PC-9 (cell line): ENCODE results near the gene COL18A1. TPM values are rescaled to one million over a fixed set of nuclear protein-coding genes. Genes with fewer than 3 reads are reported as not detected.

Experiments used
- BruUV-seq: library from RNA; stranded (reverse); fragments of 400-500 nt; replicated peaks from 2 replicates; lab custom pipeline; 2021; lab: Mats Ljungman, UMichigan
- CTCF ChIA-PET: fragments of 300-600 bp; sonication (Branson Sonifier 250); formaldehyde crosslinking; loops from one replicate; lab custom pipeline; 2022; ENCODE audit warnings: antibody characterized with exemption; lab: Charles Lee
- POLR2A ChIA-PET: fragments of 300-600 bp; sonication (Branson Sonifier 250); formaldehyde crosslinking; loops from one replicate; lab custom pipeline; 2022; ENCODE audit warnings: antibody characterized with exemption; ENCODE audit not compliant: unreplicated experiment; lab: Charles Lee
- DNase-seq, 2 experiments: peaks; one replicate each; pipeline versions ENCODE4 v3.0.0 to v3.0.0-alpha.2; 2015 to 2022; ENCODE audit warnings: mixed read lengths in 1 of 2
- H2AFZ ChIP-seq: fragments of 200-600 bp; sonication (generic); 2 replicates; pipeline ENCODE4 v1.8.1; 2017; ENCODE audit warnings: antibody characterized with exemption
- H3F3A ChIP-seq: fragments of 200-600 bp; sonication (generic); 2 replicates; pipeline ENCODE4 v1.8.1; 2017; ENCODE audit warnings: antibody characterized with exemption, mild to moderate bottlenecking, low read depth; ENCODE audit not compliant: insufficient read depth
- H3K27ac ChIP-seq: fragments of 200-600 bp; sonication (generic); 2 replicates; pipeline ENCODE4 v1.6.1; 2016; ENCODE audit warnings: mixed run types
- H3K27me3 ChIP-seq: fragments of 200-600 bp; sonication (generic); 2 replicates; pipeline ENCODE4 v1.6.1; 2016; ENCODE audit warnings: low read depth, mixed run types; ENCODE audit not compliant: insufficient read depth
- H3K36me3 ChIP-seq: fragments of 200-600 bp; sonication (generic); 2 replicates; pipeline ENCODE4 v1.6.1; 2016; ENCODE audit warnings: low read depth, mixed run types
- H3K4me1 ChIP-seq: fragments of 200-600 bp; sonication (generic); replicated peaks from 2 replicates; pipeline ENCODE4 v1.6.1; 2016; ENCODE audit warnings: mixed run types; ENCODE audit not compliant: insufficient read depth
- H3K4me2 ChIP-seq: fragments of 200-600 bp; sonication (generic); 2 replicates; pipeline ENCODE4 v1.6.1; 2017; ENCODE audit warnings: mixed run types
- H3K4me3 ChIP-seq: fragments of 200-600 bp; sonication (generic); 2 replicates; pipeline ENCODE4 v1.6.1; 2016; ENCODE audit warnings: mixed run types
- H3K79me2 ChIP-seq: fragments of 200-600 bp; sonication (generic); 2 replicates; pipeline ENCODE4 v1.6.1; 2017; ENCODE audit warnings: low read depth, mixed run types
- H3K9me2 ChIP-seq: fragments of 200-600 bp; sonication (generic); 2 replicates; pipeline ENCODE4 v1.8.1; 2017; ENCODE audit warnings: mild to moderate bottlenecking; ENCODE audit not compliant: insufficient read depth
- H3K9me3 ChIP-seq: fragments of 200-600 bp; sonication (generic); 2 replicates; pipeline ENCODE4 v1.8.1; 2016; ENCODE audit warnings: low read depth; ENCODE audit not compliant: insufficient read depth
- H4K20me1 ChIP-seq: fragments of 200-600 bp; sonication (generic); 2 replicates; pipeline ENCODE4 v1.8.1; 2017; ENCODE audit not compliant: insufficient read depth
- EZH2 ChIP-seq: fragments of 200-600 bp; sonication (generic); IDR thresholded peaks from 2 replicates; pipeline ENCODE4 v1.8.0; 2017; ENCODE audit warnings: antibody characterized with exemption, low read depth
- intact Hi-C: fragments of 100-400 bp; cut with micrococcal nuclease; formaldehyde crosslinking; loops from one replicate; pipeline ENCODE4 v1.10.0; 2022; ENCODE audit not compliant: unreplicated experiment
- total RNA-seq: library from RNA; stranded (reverse); gene quantifications from 2 replicates; pipeline ENCODE4 v1.2.3, GENCODE V29; 2021
- TF ChIP-seq, protein P1 (sequence below): fragments of 200-600 bp; sonication (generic); conservative IDR thresholded peaks from 2 replicates; pipeline ENCODE4 v1.6.1; 2017; ENCODE audit warnings: mixed run types, antibody characterized with exemption, mild to moderate bottlenecking, moderate library complexity

COL18A1 gene
- total RNA-seq, 1 experiment from 2014 or later: 82.4 TPM

DNA sequence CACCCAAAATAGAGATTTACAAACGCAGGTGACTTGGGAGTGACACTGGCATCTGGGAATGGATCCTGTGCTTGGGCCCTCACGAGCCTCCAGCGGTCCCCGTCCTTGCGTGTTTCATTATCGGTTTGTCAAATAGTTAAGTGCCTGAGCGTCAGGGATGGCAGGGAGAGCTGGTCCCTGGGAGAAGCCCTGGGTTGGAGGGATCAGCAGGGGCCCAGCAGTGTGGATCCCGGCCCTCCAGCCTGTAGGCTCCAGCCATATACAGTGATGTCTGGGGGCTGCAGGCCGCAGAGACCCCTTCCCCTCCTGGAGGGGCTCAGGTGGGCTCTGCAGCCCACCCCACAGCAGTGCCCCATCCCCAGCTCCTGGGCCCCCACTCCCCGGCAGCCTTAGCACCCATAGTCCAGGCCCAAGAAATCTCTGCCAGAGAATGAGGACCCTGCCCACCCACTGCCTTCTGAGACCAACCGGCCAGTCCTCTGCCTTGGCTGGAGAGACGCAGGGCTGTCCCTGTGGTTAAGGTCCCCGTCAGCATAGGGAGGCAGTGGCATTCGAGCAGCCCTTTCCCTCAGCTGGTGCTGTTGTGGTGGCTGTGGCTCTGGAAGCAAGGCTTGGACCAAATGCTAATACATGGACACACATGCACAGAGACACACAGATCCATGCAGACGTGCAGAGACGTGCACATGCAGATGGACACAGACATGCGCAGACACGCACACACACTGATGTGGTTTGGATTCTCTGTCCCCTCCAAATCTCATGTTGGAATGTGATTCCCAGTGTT is 139.7 kb downstream of the COL18A1 start:
- ChIA-PET CTCF (no interaction called here), POLR2A (no interaction called here)
- H3K4me1 ChIP-seq: 0 out of 2 replicates have a peak, but pooled peaks cover 6% of the 10 kb centered on the region
- no peaks in the 10 kb centered on the region for H3F3A ChIP-seq
- H3K27ac ChIP-seq: no peak overlapping the region
- no peaks in the 10 kb centered on the region for H3K9me3 ChIP-seq
- H3K4me3 ChIP-seq: no peak overlapping the region
- H3K9me2 ChIP-seq: no peaks in the 10 kb centered on the region
- no peaks in the 10 kb centered on the region for H4K20me1 ChIP-seq
- no peaks in the 10 kb centered on the region for H3K27me3 ChIP-seq
- H2AFZ ChIP-seq: no peak overlapping the region
- intact Hi-C loops: no loop called here
- H3K79me2 ChIP-seq: peaks cover 20% of the 10 kb centered on the region
- no peak for DNase-seq
- no TSS peak for BruUV-seq
- H3K36me3 ChIP-seq: no peaks in the 10 kb centered on the region
- no peak for TF ChIP-seq EZH2
- TF ChIP-seq, protein P1, sequence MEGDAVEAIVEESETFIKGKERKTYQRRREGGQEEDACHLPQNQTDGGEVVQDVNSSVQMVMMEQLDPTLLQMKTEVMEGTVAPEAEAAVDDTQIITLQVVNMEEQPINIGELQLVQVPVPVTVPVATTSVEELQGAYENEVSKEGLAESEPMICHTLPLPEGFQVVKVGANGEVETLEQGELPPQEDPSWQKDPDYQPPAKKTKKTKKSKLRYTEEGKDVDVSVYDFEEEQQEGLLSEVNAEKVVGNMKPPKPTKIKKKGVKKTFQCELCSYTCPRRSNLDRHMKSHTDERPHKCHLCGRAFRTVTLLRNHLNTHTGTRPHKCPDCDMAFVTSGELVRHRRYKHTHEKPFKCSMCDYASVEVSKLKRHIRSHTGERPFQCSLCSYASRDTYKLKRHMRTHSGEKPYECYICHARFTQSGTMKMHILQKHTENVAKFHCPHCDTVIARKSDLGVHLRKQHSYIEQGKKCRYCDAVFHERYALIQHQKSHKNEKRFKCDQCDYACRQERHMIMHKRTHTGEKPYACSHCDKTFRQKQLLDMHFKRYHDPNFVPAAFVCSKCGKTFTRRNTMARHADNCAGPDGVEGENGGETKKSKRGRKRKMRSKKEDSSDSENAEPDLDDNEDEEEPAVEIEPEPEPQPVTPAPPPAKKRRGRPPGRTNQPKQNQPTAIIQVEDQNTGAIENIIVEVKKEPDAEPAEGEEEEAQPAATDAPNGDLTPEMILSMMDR: no peak
- no peak overlapping the region for H3K4me2 ChIP-seq

DNA sequence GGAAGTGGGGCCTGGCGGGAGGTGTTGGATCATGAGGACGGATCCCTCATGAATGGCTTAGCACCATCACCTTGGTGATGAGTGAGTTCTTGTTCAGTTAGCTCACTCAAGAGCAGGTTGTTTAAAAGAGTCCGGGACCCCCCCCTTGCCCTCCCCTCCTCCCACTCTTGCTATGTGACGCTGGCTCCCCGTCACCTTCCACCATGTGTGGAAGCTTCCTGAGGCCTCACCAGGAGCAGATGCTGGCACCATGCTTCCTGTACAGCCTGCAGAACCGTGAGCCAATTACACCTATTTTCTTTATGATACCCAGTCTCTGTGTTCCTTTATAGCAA is 140.2 kb downstream of the COL18A1 start:
- CTCF ChIA-PET: no interaction called here
- intact Hi-C loops: no loop called here
- POLR2A ChIA-PET: no interaction called here
- TF ChIP-seq EZH2: no peak
- TF ChIP-seq, protein P1: no peak
- Histone ChIP-seq H3K4me2 (no peak overlapping the region), H3K4me3 (no peak overlapping the region), H2AFZ (no peak overlapping the region), H3K9me2 (no peaks in the 10 kb centered on the region), H3K79me2 (peaks cover 15% of the 10 kb centered on the region), H3K36me3 (no peaks in the 10 kb centered on the region), H3F3A (no peaks in the 10 kb centered on the region), H3K9me3 (no peaks in the 10 kb centered on the region), H3K4me1 (0 out of 2 replicates have a peak, but pooled peaks cover 6% of the 10 kb centered on the region), H3K27me3 (no peaks in the 10 kb centered on the region), H4K20me1 (no peaks in the 10 kb centered on the region), H3K27ac (no peak overlapping the region)
- no TSS peak for BruUV-seq
- no peak for DNase-seq

DNA sequence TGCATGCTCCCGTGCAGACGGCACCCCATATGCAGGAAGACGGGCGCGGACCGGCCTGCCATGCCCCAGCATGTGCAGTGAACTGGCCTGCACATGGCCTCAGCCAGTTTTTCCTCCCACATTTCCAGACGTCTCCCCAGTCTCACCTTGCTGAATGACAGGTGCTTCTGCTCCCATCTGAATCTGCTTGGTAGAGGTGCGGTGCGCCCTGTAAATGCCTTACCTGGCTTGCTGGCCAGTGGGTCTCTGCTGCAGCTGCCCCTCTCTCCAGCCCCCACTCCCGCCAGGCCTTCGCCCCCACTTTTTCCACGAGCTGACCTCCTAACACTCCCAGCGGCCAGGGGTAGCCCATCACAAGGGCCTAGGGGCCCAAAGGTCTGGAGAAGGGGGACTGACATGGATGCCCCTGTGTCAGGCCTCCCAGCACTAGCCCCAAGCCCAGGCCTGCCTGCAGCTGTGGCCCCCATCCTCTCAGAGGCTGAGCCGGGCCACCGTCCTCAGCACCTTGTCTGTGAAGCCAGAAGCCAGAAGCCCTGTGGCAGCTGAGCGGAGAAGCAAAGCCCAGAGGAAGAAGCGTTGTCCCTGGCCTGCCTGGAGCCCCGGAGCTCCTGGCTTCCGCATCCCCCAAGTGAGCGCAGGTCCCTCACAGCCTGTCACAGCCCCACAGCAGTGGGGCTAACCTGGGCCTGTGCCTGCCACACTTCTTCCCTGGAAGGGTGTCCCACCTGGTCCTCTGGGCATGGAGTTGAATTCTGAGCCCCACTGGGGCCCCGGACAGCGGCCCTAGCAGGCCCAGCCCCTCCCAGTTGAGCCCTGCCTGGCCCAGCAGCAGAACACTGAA is 140.9 kb downstream of the COL18A1 start:
- Histone ChIP-seq H2AFZ (no peak overlapping the region), H3K4me1 (peaks cover 7% of the 10 kb centered on the region), H3K27me3 (no peaks in the 10 kb centered on the region), H3F3A (no peaks in the 10 kb centered on the region), H4K20me1 (no peaks in the 10 kb centered on the region), H3K79me2 (peaks cover 8% of the 10 kb centered on the region), H3K9me2 (no peaks in the 10 kb centered on the region), H3K4me3 (no peak overlapping the region), H3K36me3 (no peaks in the 10 kb centered on the region), H3K27ac (no peak overlapping the region), H3K9me3 (no peaks in the 10 kb centered on the region), H3K4me2 (no peak overlapping the region)
- DNase-seq: no peak
- intact Hi-C loops: no loop called here
- BruUV-seq: no TSS peak
- TF ChIP-seq, protein P1: no peak
- TF ChIP-seq EZH2: no peak
- ChIA-PET CTCF (no interaction called here), POLR2A (no interaction called here)
